Measurements from ENCODE around the gene BTBD9.

GRCh38 chr6:38528196-38528965 lies 111.3 kb downstream of the BTBD9 start:
- TF ChIP-seq YY1 (IDR thresholded peaks at IDR 0.05; ENCODE audit: insufficient read depth, insufficient read length) (no peak), SUZ12 (IDR thresholded peaks at IDR 0.05; ENCODE audit: extremely low read depth, insufficient read depth, insufficient read length) (no peak), ZNF274 (IDR thresholded peaks at IDR 0.05; ENCODE audit: low read depth, low read length) (no peak)

Data from NT2/D1 (cell line).